ENCODE data around the gene RGS12. TPM values are rescaled to one million over a fixed set of nuclear protein-coding genes. Genes with fewer than 3 reads are reported as not detected.

The RGS12 gene
- total and polyA plus RNA-seq, 4 experiments from 2014 or later, result 0.93 to 10.6 (median 6.0) TPM

- no peaks in the 10 kb centered on the region for H3K36me3 Mint-ChIP-seq
- H3K27me3 Mint-ChIP-seq, result no peaks in the 10 kb centered on the region
- Histone ChIP-seq H3K4me1 (ENCODE audit: insufficient read depth, low read length) (no peaks in the 10 kb centered on the region), H3K27ac (ENCODE audit: low read depth, low read length) (no peak overlapping the region), H3K9me3 (ENCODE audit: control insufficient read depth in 1 of 2, low read length in 2 of 2) (no peaks in the 10 kb centered on the region), H3K27me3 (ENCODE audit: insufficient read depth, low read length) (no peaks in the 10 kb centered on the region), H3K36me3 (ENCODE audit: insufficient read depth, low read length) (no peaks in the 10 kb centered on the region), H3K4me3 (ENCODE audit: low read length in 2 of 2) (no peak overlapping the region)
- no peak for DNase-seq
- CTCF ChIA-PET (ENCODE audit: partially characterized antibody), result interaction anchor here (1.2 kb wide), 1 partner anchor 9 kb away, joined by 3 read pairs; no protein-coding TSS in a partner anchor
- no peaks in the 10 kb centered on the region for H3K4me1 Mint-ChIP-seq
- H3K27ac Mint-ChIP-seq, result no peak overlapping the region
- intact Hi-C loops (cut with micrococcal nuclease), result no loop called here
- no peak overlapping the region for H3K4me3 Mint-ChIP-seq
- POLR2A ChIA-PET (ENCODE audit: partially characterized antibody), result no interaction called here
- peaks cover 0 to 4% (median 0%) of the 10 kb centered on the region in 8 donors for H3K9me3 Mint-ChIP-seq
These were observed 29.0 kb upstream of the RGS12 start for GRCh38 chr4:3263876-3264193.

GRCh38 chr4:3266076-3266475, 26.7 kb upstream of the RGS12 start:
- CTCF ChIA-PET (ENCODE audit: partially characterized antibody), result no interaction called here
- POLR2A ChIA-PET (ENCODE audit: partially characterized antibody), result no interaction called here
- no peaks in the 10 kb centered on the region for H3K4me1 Mint-ChIP-seq
- H3K36me3 Mint-ChIP-seq, result no peaks in the 10 kb centered on the region
- intact Hi-C loops (cut with micrococcal nuclease), result no loop called here
- no peak overlapping the region for H3K4me3 Mint-ChIP-seq
- Histone ChIP-seq H3K27me3 (ENCODE audit: insufficient read depth, low read length) (no peaks in the 10 kb centered on the region), H3K4me3 (ENCODE audit: low read length in 2 of 2) (no peak overlapping the region), H3K27ac (ENCODE audit: low read depth, low read length) (no peak overlapping the region), H3K36me3 (ENCODE audit: insufficient read depth, low read length) (no peaks in the 10 kb centered on the region), H3K9me3 (ENCODE audit: control insufficient read depth in 1 of 2, low read length in 2 of 2) (no peaks in the 10 kb centered on the region), H3K4me1 (ENCODE audit: insufficient read depth, low read length) (no peaks in the 10 kb centered on the region)
- H3K9me3 Mint-ChIP-seq, result peaks cover 0 to 4% (median 0%) of the 10 kb centered on the region in 8 donors
- H3K27me3 Mint-ChIP-seq, result no peaks in the 10 kb centered on the region
- no peak overlapping the region for H3K27ac Mint-ChIP-seq
- no peak for DNase-seq

- H3K27me3 Mint-ChIP-seq, result peaks cover 0 to 1% of the 10 kb centered on the region in 2 donors
- H3K9me3 Mint-ChIP-seq, result peaks cover 0 to 4% (median 0%) of the 10 kb centered on the region in 8 donors
- H3K36me3 Mint-ChIP-seq, result no peaks in the 10 kb centered on the region
- no peaks in the 10 kb centered on the region for H3K4me1 Mint-ChIP-seq
- intact Hi-C loops (cut with micrococcal nuclease), result no loop called here
- no peaks in the 10 kb centered on the region for H3K9me3 ChIP-seq (ENCODE audit: control insufficient read depth in 1 of 2, low read length in 2 of 2)
- ChIA-PET POLR2A (ENCODE audit: partially characterized antibody) (no interaction called here), CTCF (ENCODE audit: partially characterized antibody) (no interaction called here)
- H3K4me1 ChIP-seq (ENCODE audit: insufficient read depth, low read length), result no peaks in the 10 kb centered on the region
- no peak overlapping the region for H3K4me3 ChIP-seq (ENCODE audit: low read length in 2 of 2)
- no peaks in the 10 kb centered on the region for H3K27me3 ChIP-seq (ENCODE audit: insufficient read depth, low read length)
- no peak for DNase-seq
- H3K27ac Mint-ChIP-seq, result no peak overlapping the region
- no peak overlapping the region for H3K27ac ChIP-seq (ENCODE audit: low read depth, low read length)
- H3K36me3 ChIP-seq (ENCODE audit: insufficient read depth, low read length), result no peaks in the 10 kb centered on the region
- no peak overlapping the region for H3K4me3 Mint-ChIP-seq
These were observed 25.0 kb upstream of the RGS12 start for GRCh38 chr4:3267576-3268394.

GRCh38 chr4:3268395-3269104, 24.3 kb upstream of the RGS12 start:
- H3K4me1 ChIP-seq (ENCODE audit: insufficient read depth, low read length), result no peaks in the 10 kb centered on the region
- no peak for DNase-seq

GRCh38 chr4:3269105-3269927, 23.5 kb upstream of the RGS12 start:
- Histone ChIP-seq H3K9me3 (ENCODE audit: control insufficient read depth in 1 of 2, low read length in 2 of 2) (no peaks in the 10 kb centered on the region), H3K27me3 (ENCODE audit: insufficient read depth, low read length) (no peaks in the 10 kb centered on the region), H3K4me3 (ENCODE audit: low read length in 2 of 2) (no peak overlapping the region), H3K27ac (ENCODE audit: low read depth, low read length) (no peak overlapping the region), H3K4me1 (ENCODE audit: insufficient read depth, low read length) (no peaks in the 10 kb centered on the region), H3K36me3 (ENCODE audit: insufficient read depth, low read length) (no peaks in the 10 kb centered on the region)
- no peak for DNase-seq
- Mint-ChIP-seq H3K4me1 (no peaks in the 10 kb centered on the region), H3K27me3 (peaks cover 0 to 1% of the 10 kb centered on the region in 2 donors), H3K27ac (no peak overlapping the region), H3K36me3 (no peaks in the 10 kb centered on the region), H3K4me3 (no peak overlapping the region), H3K9me3 (peaks cover 0 to 6% (median 0%) of the 10 kb centered on the region in 8 donors)
- intact Hi-C loops (cut with micrococcal nuclease), result no loop called here
- POLR2A ChIA-PET (ENCODE audit: partially characterized antibody), result no interaction called here
- CTCF ChIA-PET (ENCODE audit: partially characterized antibody), result no interaction called here

More at GRCh38 chr4:3268395-3269104, 24.3 kb upstream of the RGS12 start:
- Histone ChIP-seq H3K9me3 (ENCODE audit: control insufficient read depth in 1 of 2, low read length in 2 of 2) (no peaks in the 10 kb centered on the region), H3K36me3 (ENCODE audit: insufficient read depth, low read length) (no peaks in the 10 kb centered on the region), H3K27me3 (ENCODE audit: insufficient read depth, low read length) (no peaks in the 10 kb centered on the region), H3K4me3 (ENCODE audit: low read length in 2 of 2) (no peak overlapping the region), H3K27ac (ENCODE audit: low read depth, low read length) (no peak overlapping the region)
- Mint-ChIP-seq H3K4me1 (no peaks in the 10 kb centered on the region), H3K36me3 (no peaks in the 10 kb centered on the region), H3K4me3 (no peak overlapping the region), H3K27me3 (peaks cover 0 to 1% of the 10 kb centered on the region in 2 donors), H3K27ac (no peak overlapping the region), H3K9me3 (peaks cover 0 to 7% (median 0%) of the 10 kb centered on the region in 8 donors)
- ChIA-PET CTCF (ENCODE audit: partially characterized antibody) (no interaction called here), POLR2A (ENCODE audit: partially characterized antibody) (no interaction called here)
- intact Hi-C loops (cut with micrococcal nuclease), result no loop called here

- Histone ChIP-seq H3K27me3 (ENCODE audit: insufficient read depth, low read length) (no peaks in the 10 kb centered on the region), H3K4me3 (ENCODE audit: low read length in 2 of 2) (no peak overlapping the region), H3K36me3 (ENCODE audit: insufficient read depth, low read length) (no peaks in the 10 kb centered on the region), H3K9me3 (ENCODE audit: control insufficient read depth in 1 of 2, low read length in 2 of 2) (no peaks in the 10 kb centered on the region), H3K4me1 (ENCODE audit: insufficient read depth, low read length) (no peaks in the 10 kb centered on the region), H3K27ac (ENCODE audit: low read depth, low read length) (no peak overlapping the region)
- intact Hi-C loops (cut with micrococcal nuclease), result no loop called here
- Mint-ChIP-seq H3K36me3 (no peaks in the 10 kb centered on the region), H3K27me3 (peaks cover 0 to 1% of the 10 kb centered on the region in 2 donors), H3K4me1 (no peaks in the 10 kb centered on the region), H3K4me3 (no peak overlapping the region), H3K27ac (no peak overlapping the region), H3K9me3 (peaks cover 0 to 5% (median 0%) of the 10 kb centered on the region in 8 donors)
- ChIA-PET CTCF (ENCODE audit: partially characterized antibody) (no interaction called here), POLR2A (ENCODE audit: partially characterized antibody) (no interaction called here)
- no peak for DNase-seq
These were observed 22.7 kb upstream of the RGS12 start for GRCh38 chr4:3269991-3270611.

GRCh38 chr4:3271131-3271530, 21.7 kb upstream of the RGS12 start:
- no peaks in the 10 kb centered on the region for H3K36me3 Mint-ChIP-seq
- Histone ChIP-seq H3K27me3 (ENCODE audit: insufficient read depth, low read length) (no peaks in the 10 kb centered on the region), H3K27ac (ENCODE audit: low read depth, low read length) (no peak overlapping the region), H3K36me3 (ENCODE audit: insufficient read depth, low read length) (no peaks in the 10 kb centered on the region), H3K4me3 (ENCODE audit: low read length in 2 of 2) (no peak overlapping the region), H3K9me3 (ENCODE audit: control insufficient read depth in 1 of 2, low read length in 2 of 2) (no peaks in the 10 kb centered on the region), H3K4me1 (ENCODE audit: insufficient read depth, low read length) (no peaks in the 10 kb centered on the region)
- no peak overlapping the region for H3K4me3 Mint-ChIP-seq
- no peak overlapping the region for H3K27ac Mint-ChIP-seq
- H3K9me3 Mint-ChIP-seq, result peaks cover 0 to 5% (median 0%) of the 10 kb centered on the region in 8 donors
- CTCF ChIA-PET (ENCODE audit: partially characterized antibody), result no interaction called here
- intact Hi-C loops (cut with micrococcal nuclease), result no loop called here
- POLR2A ChIA-PET (ENCODE audit: partially characterized antibody), result interaction anchor here (0.6 kb wide), 1 partner anchor 160 kb away, joined by 3 read pairs; no protein-coding TSS in a partner anchor
- H3K4me1 Mint-ChIP-seq, result no peaks in the 10 kb centered on the region
- DNase-seq, result no peak
- H3K27me3 Mint-ChIP-seq, result peaks cover 0 to 3% of the 10 kb centered on the region in 2 donors
